ENCODE data around the gene DYDC2. TPM values are rescaled to one million over a fixed set of nuclear protein-coding genes. Genes with fewer than 3 reads are reported as not detected.

Gene DYDC2
- total and polyA plus RNA-seq, 2 of the 4 experiments (the other 2 are of a cell fraction) = not detected

DNA sequence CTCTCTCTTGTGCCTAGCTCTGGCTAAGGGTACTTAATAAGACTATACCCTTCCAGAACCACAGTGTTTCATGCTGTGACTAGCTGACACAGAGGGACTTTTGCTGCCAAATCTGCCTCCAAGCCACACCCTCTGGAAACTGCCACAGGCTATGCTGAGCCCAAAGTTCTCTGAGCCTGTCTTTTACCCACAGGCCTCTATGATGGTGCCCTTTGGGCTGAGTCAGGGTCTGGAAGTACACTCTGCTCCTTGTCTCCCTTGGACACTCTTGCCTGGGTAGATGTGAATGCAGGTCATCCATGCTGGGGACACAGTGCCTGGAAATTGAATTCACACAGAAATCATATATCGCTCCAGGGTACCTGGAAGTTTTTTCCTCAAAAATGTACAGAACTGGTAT lies 22.6 kb upstream of the DYDC2 start:
- Histone ChIP-seq H3K9ac (ENCODE audit: low read depth, low read length) (no peak overlapping the region), H4K91ac (ENCODE audit: insufficient read depth, low read depth, low read length) (no peak overlapping the region), H3K27me3 (ENCODE audit: control insufficient read depth, insufficient read depth, low read length) (peaks cover 1% of the 10 kb centered on the region; the same call in 1 of the 2 replicates), H4K8ac (ENCODE audit: low read depth in 2 of 2, low read length in 2 of 2) (no peak overlapping the region), H3K4me2 (ENCODE audit: low read depth, low read length) (no peak overlapping the region), H2AFZ (replicated peaks; ENCODE audit: low read length, poor library complexity) (no peak overlapping the region), H2BK15ac (ENCODE audit: low read depth, low read length) (no peak overlapping the region), H2AK5ac (ENCODE audit: low read depth, low read length) (no peak overlapping the region), H3K23ac (ENCODE audit: low read depth, low read length) (no peak overlapping the region), H3K18ac (ENCODE audit: low read depth, low read length) (no peak overlapping the region), H4K20me1 (ENCODE audit: insufficient read depth, low read length) (no peaks in the 10 kb centered on the region), H3K4ac (ENCODE audit: low read depth, low read length) (no peak overlapping the region), H3K9me1 (ENCODE audit: insufficient read depth, low read length) (no peaks in the 10 kb centered on the region), H2AK9ac (replicated peaks; ENCODE audit: low read depth, low read length, poor library complexity) (no peak overlapping the region), H3K27ac (ENCODE audit: insufficient read depth, low read length) (no peak overlapping the region), H3K4me3 (ENCODE audit: insufficient read depth, low read depth, low read length) (no peak overlapping the region), H3K79me1 (ENCODE audit: low read depth in 1 of 2, low read length in 2 of 2) (no peaks in the 10 kb centered on the region), H3K9me3 (ENCODE audit: control insufficient read depth, insufficient read depth, low read length) (no peaks in the 10 kb centered on the region), H3K4me1 (ENCODE audit: control insufficient read depth, insufficient read depth, low read length) (no peaks in the 10 kb centered on the region), H2BK5ac (ENCODE audit: low read depth, low read length, poor library complexity, severe bottlenecking) (no peak overlapping the region), H3K36me3 (ENCODE audit: control insufficient read depth, insufficient read depth, low read length) (no peaks in the 10 kb centered on the region), H3K14ac (replicated peaks; ENCODE audit: low read depth, low read length) (no peak overlapping the region), H3K56ac (ENCODE audit: extremely low read depth, insufficient read depth, low read length) (no peak overlapping the region), H2BK120ac (ENCODE audit: low read depth, low read length) (no peak overlapping the region), H4K5ac (ENCODE audit: low read depth, low read length) (no peak overlapping the region), H2BK20ac (ENCODE audit: low read depth, low read length) (no peak overlapping the region)
- ATAC-seq (ENCODE audit: low read depth) (no peak), DNase-seq (no peak)
- dilution Hi-C loops (cut with HindIII; ENCODE audit: low sequenced_read_pairs, unreplicated experiment) (no loop called here), intact Hi-C loops (cut with micrococcal nuclease) (no loop called here), in situ Hi-C loops (cut with MboI; ENCODE audit: low sequenced_read_pairs) (no loop called here)
- no TSS peak for BruUV-seq (replicated peaks)
- ChIA-PET POLR2A (ENCODE audit: unreplicated experiment) (no interaction called here), CTCF (no interaction called here)
- WGBS, 2 experiments (ENCODE audit: extremely low coverage in 2 of 2, insufficient read length in 1 of 2) = no CpG with 5 or more reads among the region's 1 CpG
- TF ChIP-seq, protein P1, sequence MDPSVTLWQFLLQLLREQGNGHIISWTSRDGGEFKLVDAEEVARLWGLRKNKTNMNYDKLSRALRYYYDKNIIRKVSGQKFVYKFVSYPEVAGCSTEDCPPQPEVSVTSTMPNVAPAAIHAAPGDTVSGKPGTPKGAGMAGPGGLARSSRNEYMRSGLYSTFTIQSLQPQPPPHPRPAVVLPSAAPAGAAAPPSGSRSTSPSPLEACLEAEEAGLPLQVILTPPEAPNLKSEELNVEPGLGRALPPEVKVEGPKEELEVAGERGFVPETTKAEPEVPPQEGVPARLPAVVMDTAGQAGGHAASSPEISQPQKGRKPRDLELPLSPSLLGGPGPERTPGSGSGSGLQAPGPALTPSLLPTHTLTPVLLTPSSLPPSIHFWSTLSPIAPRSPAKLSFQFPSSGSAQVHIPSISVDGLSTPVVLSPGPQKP (IDR thresholded peaks at IDR 0.05; ENCODE audit: borderline replicate concordance, low read depth, low read length) = no peak
- TF ChIP-seq BHLHE40 (IDR thresholded peaks at IDR 0.05; ENCODE audit: low read depth, low read length) = no peak
- TF ChIP-seq SMC3 (IDR thresholded peaks at IDR 0.05; ENCODE audit: low read depth, low read length) = no peak
- TF ChIP-seq CHD1 (IDR thresholded peaks at IDR 0.05; ENCODE audit: low read depth, low read length) = no peak
- TF ChIP-seq MAZ (IDR thresholded peaks at IDR 0.05; ENCODE audit: borderline replicate concordance, low read depth, low read length) = no peak
- TF ChIP-seq MXI1 (IDR thresholded peaks at IDR 0.05; ENCODE audit: borderline replicate concordance, low read depth, low read length) = no peak
- TF ChIP-seq, protein P2, sequence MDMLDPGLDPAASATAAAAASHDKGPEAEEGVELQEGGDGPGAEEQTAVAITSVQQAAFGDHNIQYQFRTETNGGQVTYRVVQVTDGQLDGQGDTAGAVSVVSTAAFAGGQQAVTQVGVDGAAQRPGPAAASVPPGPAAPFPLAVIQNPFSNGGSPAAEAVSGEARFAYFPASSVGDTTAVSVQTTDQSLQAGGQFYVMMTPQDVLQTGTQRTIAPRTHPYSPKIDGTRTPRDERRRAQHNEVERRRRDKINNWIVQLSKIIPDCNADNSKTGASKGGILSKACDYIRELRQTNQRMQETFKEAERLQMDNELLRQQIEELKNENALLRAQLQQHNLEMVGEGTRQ (IDR thresholded peaks at IDR 0.05; ENCODE audit: low read depth, low read length) = no peak
- no peak for TF ChIP-seq CEBPB (IDR thresholded peaks at IDR 0.05; ENCODE audit: low read depth, low read length)
